ENCODE data around the gene TRPC1.

Gene TRPC1

GRCh38 chr3:142785996-142786395, 62.2 kb downstream of the TRPC1 start:
- Histone ChIP-seq H3K14ac (ENCODE audit: low read length) (no peak overlapping the region), H3K4me3 (ENCODE audit: low read depth, low read length) (no peak overlapping the region), H3K4me1 (ENCODE audit: control insufficient read depth in 1 of 2, insufficient read depth in 2 of 2, low read length in 2 of 2) (no peaks in the 10 kb centered on the region), H4K8ac (ENCODE audit: low read depth, low read length) (no peak overlapping the region), H2BK120ac (ENCODE audit: insufficient read depth, low read length, poor library complexity) (no peak overlapping the region), H3K4ac (ENCODE audit: low read depth, low read length) (no peak overlapping the region), H2BK12ac (ENCODE audit: low read length) (no peak overlapping the region), H3K36me3 (ENCODE audit: control insufficient read depth in 1 of 2, insufficient read depth in 2 of 2, low read length in 2 of 2) (peaks cover 0 to 1% of the 10 kb centered on the region in 2 experiments), H3K9ac (ENCODE audit: low read length) (no peak overlapping the region), H2AK5ac (ENCODE audit: low read length) (no peak overlapping the region), H3K18ac (ENCODE audit: low read length) (no peak overlapping the region), H2BK5ac (ENCODE audit: low read depth, low read length, poor library complexity) (no peak overlapping the region), H3K27me3 (ENCODE audit: insufficient read depth, low read length) (no peaks in the 10 kb centered on the region), H3K79me1 (ENCODE audit: low read length) (no peaks in the 10 kb centered on the region), H4K91ac (ENCODE audit: low read depth, low read length) (no peak overlapping the region), H4K12ac (ENCODE audit: low read depth, low read length) (no peak overlapping the region), H3K79me2 (ENCODE audit: control insufficient read depth, insufficient read depth, low read length, poor library complexity) (no peaks in the 10 kb centered on the region), H3K27ac (ENCODE audit: low read depth, low read length) (no peak overlapping the region), H3K9me3 (ENCODE audit: insufficient read depth, low read depth, low read length) (no peaks in the 10 kb centered on the region), H3K23ac (ENCODE audit: low read length) (no peak overlapping the region), H3K4me2 (ENCODE audit: low read length) (no peak overlapping the region), H2AFZ (ENCODE audit: insufficient read depth, low read length, poor library complexity) (no peak overlapping the region)
- WGBS (ENCODE audit: extremely low coverage, insufficient coverage, insufficient read length) = no CpG with 5 or more reads among the region's 4 CpGs
- DNase-seq = no peak

DNA sequence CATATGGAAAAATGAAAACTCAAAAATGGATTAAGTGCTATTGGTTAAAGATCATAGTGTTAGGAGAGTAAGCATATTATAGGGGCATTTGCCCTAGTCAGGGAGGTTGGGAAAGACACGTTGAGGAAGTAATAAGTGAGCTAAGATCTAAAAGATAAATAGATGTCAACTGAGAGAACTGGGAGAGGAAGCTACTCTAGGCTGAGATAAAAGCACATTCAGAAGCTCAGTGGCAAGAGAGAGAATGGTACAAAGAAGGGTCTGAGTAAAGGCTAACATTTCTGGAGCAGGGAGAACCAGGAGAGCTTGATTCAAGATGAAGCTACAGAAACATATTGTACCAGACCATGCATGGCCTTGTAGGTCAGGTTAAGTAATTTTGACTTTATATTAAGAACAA, 63.9 kb downstream of the TRPC1 start:
- Histone ChIP-seq H2BK12ac (ENCODE audit: low read length) (no peak overlapping the region), H3K18ac (ENCODE audit: low read length) (no peak overlapping the region), H3K79me1 (ENCODE audit: low read length) (no peaks in the 10 kb centered on the region), H2AK5ac (ENCODE audit: low read length) (no peak overlapping the region), H4K8ac (ENCODE audit: low read depth, low read length) (no peak overlapping the region), H3K14ac (ENCODE audit: low read length) (no peak overlapping the region), H3K27me3 (ENCODE audit: insufficient read depth, low read length) (no peaks in the 10 kb centered on the region), H3K4me3 (ENCODE audit: low read depth, low read length) (no peak overlapping the region), H3K4me2 (ENCODE audit: low read length) (no peak overlapping the region), H3K9ac (ENCODE audit: low read length) (no peak overlapping the region), H2AFZ (ENCODE audit: insufficient read depth, low read length, poor library complexity) (no peak overlapping the region), H2BK5ac (ENCODE audit: low read depth, low read length, poor library complexity) (no peak overlapping the region), H3K36me3 (ENCODE audit: control insufficient read depth in 1 of 2, insufficient read depth in 2 of 2, low read length in 2 of 2) (peaks cover 0 to 1% of the 10 kb centered on the region in 2 experiments), H3K4ac (ENCODE audit: low read depth, low read length) (no peak overlapping the region), H3K9me3 (ENCODE audit: insufficient read depth, low read depth, low read length) (no peaks in the 10 kb centered on the region), H2BK120ac (ENCODE audit: insufficient read depth, low read length, poor library complexity) (no peak overlapping the region), H3K79me2 (ENCODE audit: control insufficient read depth, insufficient read depth, low read length, poor library complexity) (no peaks in the 10 kb centered on the region), H3K23ac (ENCODE audit: low read length) (no peak overlapping the region), H4K12ac (ENCODE audit: low read depth, low read length) (no peak overlapping the region), H3K4me1 (ENCODE audit: control insufficient read depth in 1 of 2, insufficient read depth in 2 of 2, low read length in 2 of 2) (no peaks in the 10 kb centered on the region), H3K27ac (ENCODE audit: low read depth, low read length) (no peak overlapping the region), H4K91ac (ENCODE audit: low read depth, low read length) (no peak overlapping the region)
- no CpG with 5 or more reads among the region's 1 CpG for WGBS (ENCODE audit: extremely low coverage, insufficient coverage, insufficient read length)
- DNase-seq = no peak

DNA sequence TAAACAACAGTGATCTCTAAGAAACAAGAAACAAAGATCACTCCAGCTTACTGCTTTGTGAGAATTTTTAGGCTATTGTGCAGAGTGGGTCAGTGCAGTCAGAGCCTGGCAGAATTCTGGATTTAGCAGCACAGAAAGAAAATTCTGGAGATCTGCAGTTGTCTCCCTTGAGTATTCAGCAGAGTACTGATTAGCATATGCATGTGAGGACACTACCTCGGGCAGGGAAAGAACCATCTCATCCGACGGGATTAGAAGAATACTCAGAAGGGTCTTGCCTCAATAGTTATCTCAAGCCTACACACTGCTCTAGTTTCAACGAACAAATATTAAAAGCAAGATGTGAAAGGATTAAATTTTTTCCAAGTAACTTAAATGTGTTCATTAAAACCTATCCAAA, 70.7 kb downstream of the TRPC1 start:
- Histone ChIP-seq H3K79me1 (ENCODE audit: low read length) (no peaks in the 10 kb centered on the region), H3K18ac (ENCODE audit: low read length) (no peak overlapping the region), H2BK12ac (ENCODE audit: low read length) (no peak overlapping the region), H3K14ac (ENCODE audit: low read length) (no peak overlapping the region), H3K4me2 (ENCODE audit: low read length) (no peak overlapping the region), H3K23ac (ENCODE audit: low read length) (no peak overlapping the region), H4K12ac (ENCODE audit: low read depth, low read length) (no peak overlapping the region), H3K9me3 (ENCODE audit: insufficient read depth, low read depth, low read length) (no peaks in the 10 kb centered on the region), H4K8ac (ENCODE audit: low read depth, low read length) (no peak overlapping the region), H3K4ac (ENCODE audit: low read depth, low read length) (no peak overlapping the region), H4K91ac (ENCODE audit: low read depth, low read length) (no peak overlapping the region), H3K4me1 (ENCODE audit: control insufficient read depth in 1 of 2, insufficient read depth in 2 of 2, low read length in 2 of 2) (no peaks in the 10 kb centered on the region), H2BK120ac (ENCODE audit: insufficient read depth, low read length, poor library complexity) (no peak overlapping the region), H3K36me3 (ENCODE audit: control insufficient read depth in 1 of 2, insufficient read depth in 2 of 2, low read length in 2 of 2) (no peaks in the 10 kb centered on the region), H3K79me2 (ENCODE audit: control insufficient read depth, insufficient read depth, low read length, poor library complexity) (no peaks in the 10 kb centered on the region), H3K9ac (ENCODE audit: low read length) (no peak overlapping the region), H3K4me3 (ENCODE audit: low read depth, low read length) (no peak overlapping the region), H2BK5ac (ENCODE audit: low read depth, low read length, poor library complexity) (no peak overlapping the region), H2AFZ (ENCODE audit: insufficient read depth, low read length, poor library complexity) (no peak overlapping the region), H2AK5ac (ENCODE audit: low read length) (no peak overlapping the region), H3K27ac (ENCODE audit: low read depth, low read length) (no peak overlapping the region), H3K27me3 (ENCODE audit: insufficient read depth, low read length) (no peaks in the 10 kb centered on the region)
- DNase-seq = no peak
- WGBS (ENCODE audit: extremely low coverage, insufficient coverage, insufficient read length) = no CpG with 5 or more reads among the region's 4 CpGs

GRCh38 chr3:142795332-142795731, 71.5 kb downstream of the TRPC1 start:
- no peak overlapping the region for H3K23ac ChIP-seq (ENCODE audit: low read length)
- H3K36me3 ChIP-seq (ENCODE audit: control insufficient read depth in 1 of 2, insufficient read depth in 2 of 2, low read length in 2 of 2) = no peaks in the 10 kb centered on the region
- H3K18ac ChIP-seq (ENCODE audit: low read length) = no peak overlapping the region
- no peak overlapping the region for H2BK5ac ChIP-seq (ENCODE audit: low read depth, low read length, poor library complexity)
- H4K91ac ChIP-seq (ENCODE audit: low read depth, low read length) = no peak overlapping the region
- H3K9ac ChIP-seq (ENCODE audit: low read length) = no peak overlapping the region
- no peaks in the 10 kb centered on the region for H3K79me2 ChIP-seq (ENCODE audit: control insufficient read depth, insufficient read depth, low read length, poor library complexity)
- no peaks in the 10 kb centered on the region for H3K79me1 ChIP-seq (ENCODE audit: low read length)
- H3K4me2 ChIP-seq (ENCODE audit: low read length) = no peak overlapping the region
- no peaks in the 10 kb centered on the region for H3K9me3 ChIP-seq (ENCODE audit: insufficient read depth, low read depth, low read length)
- H3K4me1 ChIP-seq (ENCODE audit: control insufficient read depth in 1 of 2, insufficient read depth in 2 of 2, low read length in 2 of 2) = no peaks in the 10 kb centered on the region
- no peak overlapping the region for H3K27ac ChIP-seq (ENCODE audit: low read depth, low read length)
- H3K4me3 ChIP-seq (ENCODE audit: low read depth, low read length) = no peak overlapping the region
- no peaks in the 10 kb centered on the region for H3K27me3 ChIP-seq (ENCODE audit: insufficient read depth, low read length)
- no CpG with 5 or more reads among the region's 1 CpG for WGBS (ENCODE audit: extremely low coverage, insufficient coverage, insufficient read length)
- no peak overlapping the region for H3K14ac ChIP-seq (ENCODE audit: low read length)
- H2AK5ac ChIP-seq (ENCODE audit: low read length) = no peak overlapping the region
- H3K4ac ChIP-seq (ENCODE audit: low read depth, low read length) = no peak overlapping the region
- no peak overlapping the region for H2AFZ ChIP-seq (ENCODE audit: insufficient read depth, low read length, poor library complexity)
- H4K12ac ChIP-seq (ENCODE audit: low read depth, low read length) = no peak overlapping the region
- no peak overlapping the region for H2BK12ac ChIP-seq (ENCODE audit: low read length)
- DNase-seq = no peak
- H4K8ac ChIP-seq (ENCODE audit: low read depth, low read length) = no peak overlapping the region
- no peak overlapping the region for H2BK120ac ChIP-seq (ENCODE audit: insufficient read depth, low read length, poor library complexity)
